Measurements from ENCODE around the gene ARAP2. TPM values are rescaled to one million over a fixed set of nuclear protein-coding genes. Genes with fewer than 3 reads are reported as not detected.

Gene ARAP2
- total RNA-seq, 3 donors from 2014 or later: 21.3 to 71.4 (median 23.2) TPM

GRCh38 chr4:36235306-36235705, 9.0 kb downstream of the ARAP2 start:
- TF ChIP-seq POLR2AphosphoS5 (IDR thresholded peaks at IDR 0.05) (no peak), CTCF (IDR thresholded peaks at IDR 0.05) (no peak), POLR2A (IDR thresholded peaks at IDR 0.05) (no peak)
- Histone ChIP-seq H3K4me1 (no peaks in the 10 kb centered on the region), H3K36me3 (no peaks in the 10 kb centered on the region), H3K27me3 (no peaks in the 10 kb centered on the region), H3K4me3 (no peak overlapping the region), H3K9me3 (no peaks in the 10 kb centered on the region), H3K27ac (no peak overlapping the region)
- no peak for DNase-seq (ENCODE audit: low spot score in 2 of 2)
- intact Hi-C loops (cut with DNase I; ENCODE audit: low total_unique reads): no loop called here

GRCh38 chr4:36233567-36234266, 10.6 kb downstream of the ARAP2 start:
- Histone ChIP-seq H3K36me3 (no peaks in the 10 kb centered on the region), H3K27me3 (no peaks in the 10 kb centered on the region), H3K27ac (no peak overlapping the region), H3K9me3 (no peaks in the 10 kb centered on the region), H3K4me3 (no peak overlapping the region), H3K4me1 (no peaks in the 10 kb centered on the region)
- intact Hi-C loops (cut with DNase I; ENCODE audit: low total_unique reads): no loop called here
- no peak for DNase-seq (ENCODE audit: low spot score in 2 of 2)
- TF ChIP-seq POLR2AphosphoS5 (IDR thresholded peaks at IDR 0.05) (no peak), CTCF (IDR thresholded peaks at IDR 0.05) (no peak), POLR2A (IDR thresholded peaks at IDR 0.05) (no peak)

GRCh38 chr4:36230534-36230933, 13.8 kb downstream of the ARAP2 start:
- intact Hi-C loops (cut with DNase I; ENCODE audit: low total_unique reads): no loop called here
- H3K4me1 ChIP-seq: no peaks in the 10 kb centered on the region
- H3K27me3 ChIP-seq: no peaks in the 10 kb centered on the region
- H3K9me3 ChIP-seq: no peaks in the 10 kb centered on the region
- no peak overlapping the region for H3K4me3 ChIP-seq
- no peak for TF ChIP-seq POLR2A (IDR thresholded peaks at IDR 0.05)
- TF ChIP-seq POLR2AphosphoS5 (IDR thresholded peaks at IDR 0.05): no peak
- H3K36me3 ChIP-seq: no peaks in the 10 kb centered on the region
- no peak for DNase-seq (ENCODE audit: low spot score in 2 of 2)
- no peak overlapping the region for H3K27ac ChIP-seq

- Histone ChIP-seq H3K4me1 (no peaks in the 10 kb centered on the region), H3K27me3 (no peaks in the 10 kb centered on the region), H3K36me3 (no peaks in the 10 kb centered on the region), H3K4me3 (no peak overlapping the region), H3K27ac (no peak overlapping the region), H3K9me3 (no peaks in the 10 kb centered on the region)
- TF ChIP-seq POLR2A (IDR thresholded peaks at IDR 0.05) (no peak), CTCF (IDR thresholded peaks at IDR 0.05) (no peak), POLR2AphosphoS5 (IDR thresholded peaks at IDR 0.05) (no peak)
- intact Hi-C loops (cut with DNase I; ENCODE audit: low total_unique reads): no loop called here
- DNase-seq (ENCODE audit: low spot score in 2 of 2): no peak
These were observed 16.4 kb downstream of the ARAP2 start for GRCh38 chr4:36227913-36228312.

GRCh38 chr4:36226430-36227227, 17.7 kb downstream of the ARAP2 start:
- TF ChIP-seq POLR2A (IDR thresholded peaks at IDR 0.05) (no peak), POLR2AphosphoS5 (IDR thresholded peaks at IDR 0.05) (no peak), CTCF (IDR thresholded peaks at IDR 0.05) (no peak)
- H3K9me3 ChIP-seq: no peaks in the 10 kb centered on the region
- no peaks in the 10 kb centered on the region for H3K27me3 ChIP-seq
- intact Hi-C loops (cut with DNase I; ENCODE audit: low total_unique reads): no loop called here
- H3K27ac ChIP-seq: no peak overlapping the region
- DNase-seq (ENCODE audit: low spot score in 2 of 2): no peak
- no peaks in the 10 kb centered on the region for H3K36me3 ChIP-seq
- H3K4me3 ChIP-seq: no peak overlapping the region
- no peaks in the 10 kb centered on the region for H3K4me1 ChIP-seq
